GM12878 (cell line): ENCODE results near the gene SMIM21. TPM values are rescaled to one million over a fixed set of nuclear protein-coding genes. Genes with fewer than 3 reads are reported as not detected.

Experiments used
- ATAC-seq: fragments of 200-7000 bp; cut with Tn5 transposase; 3 replicates; pipeline ENCODE4 v1.9.1; 2020; ENCODE audit warnings: mild to moderate bottlenecking, moderate library complexity
- Bru-seq: library from RNA; stranded (reverse); fragments of 400-500 nt; gene quantifications from one replicate; lab custom pipeline; 2021; lab: Mats Ljungman, UMichigan
- BruChase-seq, 2 experiments: library from RNA; stranded (reverse); fragments of 400-500 nt; gene quantifications; one replicate each; lab custom pipeline; 2021; lab: Mats Ljungman, UMichigan
- BruUV-seq: library from RNA; stranded (reverse); fragments of 400-500 nt; replicated peaks from 2 replicates; lab custom pipeline; 2021; lab: Mats Ljungman, UMichigan
- CTCF ChIA-PET: fragments of 300-600 bp; sonication (Branson Sonifier 250); formaldehyde crosslinking; extraction: SDS; loops from one replicate; lab custom pipeline; 2021; ENCODE audit warnings: inconsistent platforms; lab: Yijun Ruan, JAX
- POLR2A ChIA-PET: fragments of 350-600 bp; formaldehyde crosslinking; extraction: SDS; loops from one replicate; lab custom pipeline; 2021; ENCODE audit warnings: inconsistent platforms; lab: Charles Lee
- RAD21 ChIA-PET: fragments of 300-600 bp; sonication (Branson Sonifier 250); formaldehyde crosslinking; loops from one replicate; lab custom pipeline; 2023; ENCODE audit warnings: antibody characterized with exemption; ENCODE audit not compliant: unreplicated experiment; lab: Charles Lee
- SMC1A ChIA-PET: fragments of 300-600 bp; sonication (Branson Sonifier 250); formaldehyde crosslinking; loops from one replicate; lab custom pipeline; 2023; ENCODE audit not compliant: unreplicated experiment, uncharacterized antibody; lab: Charles Lee
- DNase-seq: peaks from one replicate; pipeline ENCODE4 v3.0.0-alpha.2; 2011; ENCODE audit warnings: low read depth, low spot score
- FAIRE-seq: peaks from 3 replicates; lab custom pipeline; 2011; peaks lifted over from hg19 to GRCh38; lab: Jason Lieb, UNC
- H2AFZ ChIP-seq: 2 replicates; pipeline ENCODE4 v1.6.0; 2011; ENCODE audit warnings: low read depth, low read length, control low read depth; ENCODE audit not compliant: control insufficient read depth
- H3K27ac ChIP-seq: 2 replicates; pipeline ENCODE4 v1.5.1; 2011; ENCODE audit warnings: control low read depth; ENCODE audit not compliant: control insufficient read depth, insufficient read depth
- H3K27me3 ChIP-seq, 2 experiments: replicated peaks in 1 of 2; 2 replicates each; pipeline versions ENCODE4 v1.6.0 to v1.6.1; 2011; ENCODE audit warnings: low read length in 1 of 2; ENCODE audit not compliant: control insufficient read depth in 2 of 2, insufficient read depth in 2 of 2
- H3K36me3 ChIP-seq, 2 experiments: 2 replicates each; pipeline ENCODE4 v1.5.1; 2011; ENCODE audit warnings: low read length in 1 of 2; ENCODE audit not compliant: control insufficient read depth in 2 of 2, insufficient read depth in 2 of 2
- H3K4me1 ChIP-seq: 2 replicates; pipeline ENCODE4 v1.6.1; 2011; ENCODE audit warnings: mild to moderate bottlenecking, low read length, moderate library complexity, mixed read lengths; ENCODE audit not compliant: control insufficient read depth, insufficient read depth
- H3K4me2 ChIP-seq: 2 replicates; pipeline ENCODE4 v1.6.0; 2011; ENCODE audit warnings: control low read depth; ENCODE audit not compliant: control insufficient read depth, insufficient read depth
- H3K4me3 ChIP-seq: fragments of 200-600 bp; sonication (generic); 2 replicates; pipeline ENCODE4 v1.5.1; 2016
- H3K79me2 ChIP-seq: 2 replicates; pipeline ENCODE4 v1.6.0; 2011; ENCODE audit warnings: low read length; ENCODE audit not compliant: control insufficient read depth, insufficient read depth
- H3K9ac ChIP-seq: 2 replicates; pipeline ENCODE4 v1.8.0; 2011; ENCODE audit warnings: low read length, control low read depth, mixed read lengths; ENCODE audit not compliant: control insufficient read depth, insufficient read depth
- H3K9me3 ChIP-seq: replicated peaks from 3 replicates; pipeline ENCODE4 v1.5.1; 2011; ENCODE audit warnings: mild to moderate bottlenecking, low read length; ENCODE audit not compliant: control insufficient read depth, insufficient read depth
- H4K20me1 ChIP-seq: 2 replicates; pipeline ENCODE4 v1.6.0; 2011; ENCODE audit not compliant: control insufficient read depth, insufficient read depth
- CREM ChIP-seq: IDR thresholded peaks from 2 replicates; pipeline ENCODE4 v1.6.1; 2014; ENCODE audit warnings: antibody characterized with exemption, low read depth
- EP300 ChIP-seq, 2 experiments: fragments of 150-350 bp in 1 of 2; IDR thresholded peaks; 2 replicates each; pipeline ENCODE4 v1.6.1; 2011 to 2012; ENCODE audit warnings: low read depth in 2 of 2, low read length in 2 of 2, borderline replicate concordance in 1 of 2, improper control_type of control experiment in 1 of 2, inconsistent platforms in 1 of 2; ENCODE audit not compliant: control insufficient read depth in 1 of 2
- ETV6 ChIP-seq, 2 experiments: fragments of 450-650 bp in 1 of 2; IDR thresholded peaks in 1 of 2; conservative IDR thresholded peaks in 1 of 2; 2 replicates each; pipeline ENCODE4 v1.6.1; 2014; ENCODE audit warnings: antibody characterized with exemption in 1 of 2, borderline replicate concordance in 1 of 2, low read depth in 1 of 2, mild to moderate bottlenecking in 1 of 2, moderate library complexity in 1 of 2
- IKZF2 ChIP-seq, 2 experiments: fragments of 450-650 bp; IDR thresholded peaks; 2 replicates each; pipeline ENCODE4 v1.6.1; 2017; ENCODE audit warnings: mild to moderate bottlenecking in 2 of 2, moderate library complexity in 2 of 2
- PML ChIP-seq: IDR thresholded peaks from 2 replicates; pipeline ENCODE4 v1.6.1; 2012; ENCODE audit warnings: low read length, inconsistent platforms
- RAD21 ChIP-seq: IDR thresholded peaks from 2 replicates; pipeline ENCODE4 v1.6.1; 2011; ENCODE audit warnings: mild to moderate bottlenecking, low read depth, low read length, moderate library complexity; ENCODE audit not compliant: insufficient read depth
- RFX5 ChIP-seq: IDR thresholded peaks from 2 replicates; pipeline ENCODE4 v1.6.1; 2011; ENCODE audit warnings: low read depth, low read length, improper control_type of control experiment
- SMARCA5 ChIP-seq: fragments of 450-650 bp; IDR thresholded peaks from 2 replicates; pipeline ENCODE4 v1.6.1; 2017; ENCODE audit warnings: mild to moderate bottlenecking
- TCF12 ChIP-seq: IDR thresholded peaks from 2 replicates; pipeline ENCODE4 v1.6.1; 2011; ENCODE audit warnings: low read depth, mild to moderate bottlenecking, low read length
- YY1 ChIP-seq: IDR thresholded peaks from 2 replicates; pipeline ENCODE4 v1.6.1; 2011; ENCODE audit warnings: low read depth, mild to moderate bottlenecking, low read length
- ZNF217 ChIP-seq: fragments of 450-650 bp; IDR thresholded peaks from 2 replicates; pipeline ENCODE4 v1.6.1; 2017; ENCODE audit warnings: antibody characterized with exemption, mild to moderate bottlenecking
- WGBS: methylation state at CpG from one replicate; pipeline ENCODE4 v1.1.6; 2016; ENCODE audit warnings: low lambda C conversion rate; ENCODE audit not compliant: insufficient replicate concordance, insufficient coverage; ENCODE audit errors: missing lambda C conversion rate; 5-methylcytosine and 5-hydroxymethylcytosine counted together
- in situ Hi-C: fragments of 300-500 bp; cut with MboI; formaldehyde crosslinking; loops from 9 replicates; pipeline ENCODE4 v1.14.3; 2018; ENCODE audit warnings: mixed read lengths
- intact Hi-C: fragments of 100-400 bp; cut with micrococcal nuclease; formaldehyde crosslinking; loops from one replicate; pipeline ENCODE4 v1.14.2; 2022; ENCODE audit not compliant: unreplicated experiment
- long read RNA-seq, 2 experiments: library from polyadenylated mRNA; unstranded; transcript quantifications; one replicate each; pipeline ENCODE4 v2.0.0, GENCODE V29; 2019 to 2020
- polyA minus RNA-seq, 3 experiments: library from RNA; depleted of rRNA, polyadenylated mRNA; stranded (reverse); fragments of >200 nt; gene quantifications; 2 replicates each; pipeline ENCODE4 v1.2.3, GENCODE V29; 2011
- polyA plus RNA-seq, 11 experiments: library from polyadenylated mRNA; depleted of rRNA in 4 of 11; unstranded in 6 of 11; stranded (reverse) in 5 of 11; fragments of >200 nt; fragmentation: Nextera tagmentation in 4 of 11; fragmentation: Illumina TruSeq in 1 of 11; extraction: Ambion mirVana in 4 of 11; extraction: Trizol in 1 of 11; gene quantifications; 1 replicate in 1 of 11; 2 replicates in 10 of 11; pipeline versions ENCODE4 v1.2.1 to v1.2.3, GENCODE V29; 2011 to 2016; ENCODE audit warnings: inconsistent platforms in 2 of 11, missing spikeins in 2 of 11, low read depth in 1 of 11
- total RNA-seq, 4 experiments: library from RNA; depleted of rRNA in 3 of 4; stranded (reverse); fragments of >200 nt in 3 of 4; fragmentation: Illumina TruSeq in 1 of 4; extraction: Trizol in 1 of 4; gene quantifications; 2 replicates each; pipeline versions ENCODE4 v1.2.1 to v1.2.3, GENCODE V29; 2013 to 2021
- TF ChIP-seq, protein P1 (sequence below): fragments of 450-650 bp; IDR thresholded peaks from 2 replicates; pipeline ENCODE4 v1.6.1; 2017; ENCODE audit warnings: mild to moderate bottlenecking
- TF ChIP-seq, protein P2 (sequence below): IDR thresholded peaks from 2 replicates; pipeline ENCODE4 v1.6.1; 2012; ENCODE audit warnings: low read depth, low read length, improper control_type of control experiment
- TF ChIP-seq, protein P3 (sequence below): IDR thresholded peaks from 2 replicates; pipeline ENCODE4 v1.6.1; 2012; ENCODE audit warnings: mild to moderate bottlenecking, low read depth, low read length
- TF ChIP-seq, protein P4 (sequence below): fragments of 450-650 bp; IDR thresholded peaks from 2 replicates; pipeline ENCODE4 v1.6.1; 2016; ENCODE audit warnings: mild to moderate bottlenecking

The SMIM21 gene
- not detected in 2 replicates for total RNA-seq (2013; cell fraction: nucleolus; rRNA removed)
- total RNA-seq (2014; rRNA removed) (not detected in 2 replicates), total RNA-seq (2014; rRNA removed; fragmentation: Illumina TruSeq; extraction: Trizol) (not detected in 2 replicates), total RNA-seq (2021) (not detected in 2 replicates), polyA plus RNA-seq (2011; rRNA removed) (not detected in 2 replicates), polyA plus RNA-seq (2014; fragmentation: Illumina TruSeq; extraction: Trizol) (not detected in 2 replicates), polyA plus RNA-seq (2014; fragmentation: Nextera tagmentation; extraction: Ambion mirVana) (not detected), polyA plus RNA-seq (2014; rRNA removed) (not detected in 2 replicates), polyA plus RNA-seq (2016; fragmentation: Nextera tagmentation; extraction: Ambion mirVana) (not detected), polyA minus RNA-seq (2011; rRNA and poly(A)+ RNA removed) (not detected in 2 replicates), Bru-seq, nascent RNA (not detected), BruChase-seq, experiment 1, labeled RNA remaining after a 6-hour chase (not detected), BruChase-seq, experiment 2, labeled RNA remaining after a 2-hour chase (not detected)
- polyA plus RNA-seq (2011; ENCODE audit: low read depth): not detected
- polyA plus RNA-seq (2011; cell fraction: cytosol; rRNA removed): not detected in 2 replicates
- not detected in 2 replicates for polyA plus RNA-seq (2011; cell fraction: nucleus; rRNA removed)
- not detected in 2 replicates for polyA plus RNA-seq (2012)
- not detected in 2 replicates for polyA minus RNA-seq (2011; cell fraction: cytosol; rRNA and poly(A)+ RNA removed)
- not detected in 2 replicates for polyA minus RNA-seq (2011; cell fraction: nucleus; rRNA and poly(A)+ RNA removed)
- long read RNA-seq, experiment 1: 0 reads
- long read RNA-seq, experiment 2: 0 reads

DNA sequence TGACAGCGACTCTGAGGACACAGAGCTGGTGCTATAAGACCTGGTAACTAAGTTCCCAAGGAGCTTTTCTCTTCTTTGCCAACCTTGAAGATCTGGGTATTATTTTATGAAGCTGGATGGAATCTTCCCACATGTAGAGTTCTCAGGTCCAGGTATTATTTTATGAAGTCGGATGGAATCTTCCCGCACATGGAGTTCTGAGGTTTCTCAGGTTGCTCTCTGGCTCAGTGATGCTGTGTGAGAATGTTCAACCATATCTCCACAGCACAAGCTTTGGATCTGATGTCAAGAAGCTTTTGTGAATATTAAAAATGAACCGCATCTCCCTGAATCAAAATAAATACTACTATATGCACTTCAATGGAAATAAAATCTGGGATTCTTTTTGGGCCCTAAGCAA is at the start of gene SMIM21:
Gene SMIM21 (minus strand): TSS at position 101 of the 400 bp plus-strand sequence. CDS start 140 bp downstream, outside the sequence.
- Histone ChIP-seq H3K27me3 (no peaks in the 10 kb centered on the region; a peak in 2 of 4 replicates), H3K36me3 (no peaks in the 10 kb centered on the region), H2AFZ (no peak within 1 kb of the TSS), H3K4me1 (no peaks in the 10 kb centered on the region), H3K9me3 (no peaks in the 10 kb centered on the region), H3K4me2 (no peak within 1 kb of the TSS), H3K9ac (no peak within 1 kb of the TSS), H3K27ac (no peak within 1 kb of the TSS), H3K79me2 (no peaks in the 10 kb centered on the region), H3K4me3 (no peak within 1 kb of the TSS), H4K20me1 (no peaks in the 10 kb centered on the region)
- FAIRE-seq (no peak), ATAC-seq (no peak), DNase-seq (no peak)
- in situ Hi-C loops: no loop called here
- intact Hi-C loops: no loop called here
- CTCF ChIA-PET: no interaction called here
- RAD21 ChIA-PET: no interaction called here
- WGBS: 78% methylated on average over 4 of the region's 4 CpGs
- POLR2A ChIA-PET: no interaction called here
- BruUV-seq: no TSS peak
- SMC1A ChIA-PET: no interaction called here
- TF ChIP-seq SMARCA5 (no peak), IKZF2 (IDR thresholded peaks at IDR 0.05) (no peak), ZNF217 (no peak), RFX5 (no peak), EP300 (IDR thresholded peaks at IDR 0.05; ENCODE audit: borderline replicate concordance in 1 of 2, control insufficient read depth in 1 of 2, low read depth in 2 of 2, low read length in 2 of 2) (no peak), YY1 (no peak), PML (no peak), ETV6 (conservative IDR thresholded peaks at IDR 0.05 in 1 of 2, IDR thresholded peaks at IDR 0.05 in 1 of 2; ENCODE audit: borderline replicate concordance in 1 of 2, low read depth in 1 of 2) (no peak), RAD21 (no peak), CREM (no peak), TCF12 (no peak)
- TF ChIP-seq, protein P1, sequence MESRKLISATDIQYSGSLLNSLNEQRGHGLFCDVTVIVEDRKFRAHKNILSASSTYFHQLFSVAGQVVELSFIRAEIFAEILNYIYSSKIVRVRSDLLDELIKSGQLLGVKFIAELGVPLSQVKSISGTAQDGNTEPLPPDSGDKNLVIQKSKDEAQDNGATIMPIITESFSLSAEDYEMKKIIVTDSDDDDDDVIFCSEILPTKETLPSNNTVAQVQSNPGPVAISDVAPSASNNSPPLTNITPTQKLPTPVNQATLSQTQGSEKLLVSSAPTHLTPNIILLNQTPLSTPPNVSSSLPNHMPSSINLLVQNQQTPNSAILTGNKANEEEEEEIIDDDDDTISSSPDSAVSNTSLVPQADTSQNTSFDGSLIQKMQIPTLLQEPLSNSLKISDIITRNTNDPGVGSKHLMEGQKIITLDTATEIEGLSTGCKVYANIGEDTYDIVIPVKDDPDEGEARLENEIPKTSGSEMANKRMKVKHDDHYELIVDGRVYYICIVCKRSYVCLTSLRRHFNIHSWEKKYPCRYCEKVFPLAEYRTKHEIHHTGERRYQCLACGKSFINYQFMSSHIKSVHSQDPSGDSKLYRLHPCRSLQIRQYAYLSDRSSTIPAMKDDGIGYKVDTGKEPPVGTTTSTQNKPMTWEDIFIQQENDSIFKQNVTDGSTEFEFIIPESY: no peak
- TF ChIP-seq, protein P2, sequence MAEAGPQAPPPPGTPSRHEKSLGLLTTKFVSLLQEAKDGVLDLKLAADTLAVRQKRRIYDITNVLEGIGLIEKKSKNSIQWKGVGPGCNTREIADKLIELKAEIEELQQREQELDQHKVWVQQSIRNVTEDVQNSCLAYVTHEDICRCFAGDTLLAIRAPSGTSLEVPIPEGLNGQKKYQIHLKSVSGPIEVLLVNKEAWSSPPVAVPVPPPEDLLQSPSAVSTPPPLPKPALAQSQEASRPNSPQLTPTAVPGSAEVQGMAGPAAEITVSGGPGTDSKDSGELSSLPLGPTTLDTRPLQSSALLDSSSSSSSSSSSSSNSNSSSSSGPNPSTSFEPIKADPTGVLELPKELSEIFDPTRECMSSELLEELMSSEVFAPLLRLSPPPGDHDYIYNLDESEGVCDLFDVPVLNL: no peak
- TF ChIP-seq, protein P3, sequence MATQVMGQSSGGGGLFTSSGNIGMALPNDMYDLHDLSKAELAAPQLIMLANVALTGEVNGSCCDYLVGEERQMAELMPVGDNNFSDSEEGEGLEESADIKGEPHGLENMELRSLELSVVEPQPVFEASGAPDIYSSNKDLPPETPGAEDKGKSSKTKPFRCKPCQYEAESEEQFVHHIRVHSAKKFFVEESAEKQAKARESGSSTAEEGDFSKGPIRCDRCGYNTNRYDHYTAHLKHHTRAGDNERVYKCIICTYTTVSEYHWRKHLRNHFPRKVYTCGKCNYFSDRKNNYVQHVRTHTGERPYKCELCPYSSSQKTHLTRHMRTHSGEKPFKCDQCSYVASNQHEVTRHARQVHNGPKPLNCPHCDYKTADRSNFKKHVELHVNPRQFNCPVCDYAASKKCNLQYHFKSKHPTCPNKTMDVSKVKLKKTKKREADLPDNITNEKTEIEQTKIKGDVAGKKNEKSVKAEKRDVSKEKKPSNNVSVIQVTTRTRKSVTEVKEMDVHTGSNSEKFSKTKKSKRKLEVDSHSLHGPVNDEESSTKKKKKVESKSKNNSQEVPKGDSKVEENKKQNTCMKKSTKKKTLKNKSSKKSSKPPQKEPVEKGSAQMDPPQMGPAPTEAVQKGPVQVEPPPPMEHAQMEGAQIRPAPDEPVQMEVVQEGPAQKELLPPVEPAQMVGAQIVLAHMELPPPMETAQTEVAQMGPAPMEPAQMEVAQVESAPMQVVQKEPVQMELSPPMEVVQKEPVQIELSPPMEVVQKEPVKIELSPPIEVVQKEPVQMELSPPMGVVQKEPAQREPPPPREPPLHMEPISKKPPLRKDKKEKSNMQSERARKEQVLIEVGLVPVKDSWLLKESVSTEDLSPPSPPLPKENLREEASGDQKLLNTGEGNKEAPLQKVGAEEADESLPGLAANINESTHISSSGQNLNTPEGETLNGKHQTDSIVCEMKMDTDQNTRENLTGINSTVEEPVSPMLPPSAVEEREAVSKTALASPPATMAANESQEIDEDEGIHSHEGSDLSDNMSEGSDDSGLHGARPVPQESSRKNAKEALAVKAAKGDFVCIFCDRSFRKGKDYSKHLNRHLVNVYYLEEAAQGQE: no peak
- TF ChIP-seq, protein P4, sequence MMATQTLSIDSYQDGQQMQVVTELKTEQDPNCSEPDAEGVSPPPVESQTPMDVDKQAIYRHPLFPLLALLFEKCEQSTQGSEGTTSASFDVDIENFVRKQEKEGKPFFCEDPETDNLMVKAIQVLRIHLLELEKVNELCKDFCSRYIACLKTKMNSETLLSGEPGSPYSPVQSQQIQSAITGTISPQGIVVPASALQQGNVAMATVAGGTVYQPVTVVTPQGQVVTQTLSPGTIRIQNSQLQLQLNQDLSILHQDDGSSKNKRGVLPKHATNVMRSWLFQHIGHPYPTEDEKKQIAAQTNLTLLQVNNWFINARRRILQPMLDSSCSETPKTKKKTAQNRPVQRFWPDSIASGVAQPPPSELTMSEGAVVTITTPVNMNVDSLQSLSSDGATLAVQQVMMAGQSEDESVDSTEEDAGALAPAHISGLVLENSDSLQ: no peak
